ENCODE results near the gene MVP. TPM values are rescaled to one million over a fixed set of nuclear protein-coding genes. Genes with fewer than 3 reads are reported as not detected.

MVP gene
- total RNA-seq, 4 donors from 2014 or later = 54.0 to 133 (median 97.6) TPM

DNA sequence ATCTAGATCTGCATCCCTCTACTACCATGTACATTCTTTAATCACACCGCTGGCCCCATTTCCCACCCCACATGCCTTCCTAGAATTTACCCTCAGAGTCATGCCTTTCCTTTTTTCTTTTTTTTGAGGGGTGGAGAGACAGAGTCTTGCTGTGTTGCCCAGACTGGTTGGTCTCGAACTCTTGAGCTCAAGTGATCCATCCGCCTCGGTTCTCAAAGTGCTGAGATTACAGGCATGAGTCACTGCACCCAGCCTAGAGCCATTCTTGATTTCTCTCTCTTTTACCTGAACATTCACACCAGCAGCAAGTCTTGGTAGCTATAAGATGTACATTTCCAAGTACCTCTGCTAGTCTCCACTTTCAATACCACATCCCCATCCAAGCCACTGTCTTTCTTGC, 2.2 kb upstream of the MVP start:
- TF ChIP-seq CTCF (IDR thresholded peaks at IDR 0.05) (no peak), POLR2A (IDR thresholded peaks at IDR 0.05) (no peak)
- H3K27me3 ChIP-seq = peaks cover 0 to 2% (median 0%) of the 10 kb centered on the region in 4 donors
- no peak for DNase-seq
- H3K4me3 ChIP-seq = no peak overlapping the region
- peaks cover 45 to 90% (median 65%) of the 10 kb centered on the region in 3 donors for H3K4me1 ChIP-seq
- no peaks in the 10 kb centered on the region for H3K9me3 ChIP-seq
- intact Hi-C loops (cut with DNase I) = no loop called here
- no peak overlapping the region for H3K27ac ChIP-seq
- peaks cover 0 to 22% (median 3%) of the 10 kb centered on the region in 3 donors for H3K36me3 ChIP-seq
- 45 to 70% methylated on average over 4 of the region's 4 CpGs for WGBS, 2 donors

DNA sequence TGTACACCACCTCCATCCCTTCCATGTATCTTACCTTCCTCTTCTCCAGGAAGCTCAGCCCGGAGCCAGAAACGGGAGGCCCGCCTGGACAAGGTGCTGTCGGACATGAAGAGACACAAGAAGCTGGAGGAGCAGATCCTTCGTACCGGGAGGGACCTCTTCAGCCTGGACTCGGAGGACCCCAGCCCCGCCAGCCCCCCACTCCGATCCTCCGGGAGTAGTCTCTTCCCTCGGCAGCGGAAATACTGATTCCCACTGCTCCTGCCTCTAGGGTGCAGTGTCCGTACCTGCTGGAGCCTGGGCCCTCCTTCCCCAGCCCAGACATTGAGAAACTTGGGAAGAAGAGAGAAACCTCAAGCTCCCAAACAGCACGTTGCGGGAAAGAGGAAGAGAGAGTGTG, 756 bp upstream of the MVP start:
- Histone ChIP-seq H3K9me3 (no peaks in the 10 kb centered on the region), H3K4me1 (peaks cover 59 to 90% (median 68%) of the 10 kb centered on the region in 3 donors), H3K36me3 (peaks cover 0 to 22% (median 3%) of the 10 kb centered on the region in 3 donors), H3K4me3 (peak overlapping the region in 1 of 4 donors; percentile 86), H3K27ac (peak overlapping the region; percentile 82 to 95 (median 92)), H3K27me3 (no peaks in the 10 kb centered on the region)
- DNase-seq = no peak
- 36 to 65% methylated on average over 14 of the region's 15 CpGs for WGBS, 2 donors
- no peak for TF ChIP-seq POLR2A (IDR thresholded peaks at IDR 0.05)
- TF ChIP-seq CTCF (IDR thresholded peaks at IDR 0.05) = peak in 3 of 6 experiments; percentile 17 to 40 (median 27)
- intact Hi-C loops (cut with DNase I) = no loop called here

- peaks cover 70 to 94% (median 74%) of the 10 kb centered on the region in 3 donors for H3K4me1 ChIP-seq
- peaks cover 0 to 22% (median 3%) of the 10 kb centered on the region in 3 donors for H3K36me3 ChIP-seq
- no peak for DNase-seq
- peak overlapping the region; percentile 47 to 86 (median 66) for H3K4me3 ChIP-seq
- intact Hi-C loops (cut with DNase I) = no loop called here
- TF ChIP-seq CTCF (IDR thresholded peaks at IDR 0.05) (no peak), POLR2A (IDR thresholded peaks at IDR 0.05) (peak in 1 of 4 donors; percentile 29)
- H3K27ac ChIP-seq = peak overlapping the region; percentile 82 to 95 (median 92)
- 9 to 15% methylated on average over 4 to 6 of the region's 11 CpGs for WGBS, 2 donors
- H3K27me3 ChIP-seq = no peaks in the 10 kb centered on the region
- H3K9me3 ChIP-seq = no peaks in the 10 kb centered on the region
These were observed 724 bp downstream of the MVP start for GRCh38 chr16:29820730-29821642.

DNA sequence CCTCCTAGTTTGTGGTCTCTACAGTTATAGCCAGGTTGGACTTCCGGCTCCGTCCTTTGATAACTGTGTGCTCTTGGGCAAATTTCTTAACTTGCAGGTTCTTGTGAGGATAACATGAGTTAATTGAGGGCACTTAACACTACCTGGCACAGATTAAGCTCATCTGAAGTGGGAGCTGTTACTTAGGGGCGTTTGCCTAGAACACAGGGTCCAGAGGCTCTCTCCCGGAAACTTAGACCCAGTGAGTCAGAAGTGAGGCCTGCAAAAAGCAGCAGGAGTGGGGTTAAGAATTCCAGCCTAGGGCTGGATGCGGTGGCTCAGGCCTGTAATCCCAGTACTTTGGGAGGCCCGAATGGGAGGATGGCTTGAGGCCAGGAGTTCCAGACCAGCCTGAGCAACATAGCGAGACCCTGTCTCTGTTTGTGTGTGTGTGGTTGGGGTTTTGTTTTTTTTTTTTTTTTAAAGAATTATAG, 1.4 kb downstream of the MVP start:
- peak overlapping the region; percentile 82 to 95 (median 92) for H3K27ac ChIP-seq
- intact Hi-C loops (cut with DNase I) = no loop called here
- 26 to 31% methylated on average over 5 of the region's 7 CpGs for WGBS, 2 donors
- H3K4me3 ChIP-seq = peak overlapping the region; percentile 47 to 86 (median 66)
- no peak for DNase-seq
- no peaks in the 10 kb centered on the region for H3K27me3 ChIP-seq
- TF ChIP-seq CTCF (IDR thresholded peaks at IDR 0.05) (no peak), POLR2A (IDR thresholded peaks at IDR 0.05) (no peak)
- peaks cover 74 to 100% (median 80%) of the 10 kb centered on the region in 3 donors for H3K4me1 ChIP-seq
- peaks cover 0 to 22% (median 3%) of the 10 kb centered on the region in 3 donors for H3K36me3 ChIP-seq
- H3K9me3 ChIP-seq = no peaks in the 10 kb centered on the region

- no peak for TF ChIP-seq POLR2A (IDR thresholded peaks at IDR 0.05)
- TF ChIP-seq CTCF (IDR thresholded peaks at IDR 0.05) = no peak
- Histone ChIP-seq H3K9me3 (no peaks in the 10 kb centered on the region), H3K27ac (peak overlapping the region; percentile 54 to 89 (median 80)), H3K36me3 (peaks cover 0 to 4% (median 2%) of the 10 kb centered on the region in 3 donors), H3K4me3 (peak overlapping the region in 1 of 4 donors; percentile 43), H3K27me3 (no peaks in the 10 kb centered on the region), H3K4me1 (peaks cover 61 to 96% (median 63%) of the 10 kb centered on the region in 3 donors)
- 17 to 40% methylated on average over 7 of the region's 7 CpGs for WGBS, 2 donors
- DNase-seq = no peak
- intact Hi-C loops (cut with DNase I) = no loop called here
These were observed 4.4 kb downstream of the MVP start for GRCh38 chr16:29824589-29825144.
